Loucy (cell line): ENCODE results near the gene CD79A.

Experiments
- EZH2phosphoT487 ChIP-seq: fragments of 200-600 bp; IDR thresholded peaks from 2 replicates; pipeline ENCODE4 v1.6.1; 2018; ENCODE audit warnings: antibody characterized with exemption, mild to moderate bottlenecking, moderate library complexity, borderline replicate concordance
- TF ChIP-seq, protein P1 (sequence below): fragments of 200-600 bp; sonication (generic); conservative IDR thresholded peaks from 2 replicates; pipeline ENCODE4 v1.5.1; 2014; ENCODE audit warnings: mild to moderate bottlenecking, antibody characterized with exemption, low read length

DNA sequence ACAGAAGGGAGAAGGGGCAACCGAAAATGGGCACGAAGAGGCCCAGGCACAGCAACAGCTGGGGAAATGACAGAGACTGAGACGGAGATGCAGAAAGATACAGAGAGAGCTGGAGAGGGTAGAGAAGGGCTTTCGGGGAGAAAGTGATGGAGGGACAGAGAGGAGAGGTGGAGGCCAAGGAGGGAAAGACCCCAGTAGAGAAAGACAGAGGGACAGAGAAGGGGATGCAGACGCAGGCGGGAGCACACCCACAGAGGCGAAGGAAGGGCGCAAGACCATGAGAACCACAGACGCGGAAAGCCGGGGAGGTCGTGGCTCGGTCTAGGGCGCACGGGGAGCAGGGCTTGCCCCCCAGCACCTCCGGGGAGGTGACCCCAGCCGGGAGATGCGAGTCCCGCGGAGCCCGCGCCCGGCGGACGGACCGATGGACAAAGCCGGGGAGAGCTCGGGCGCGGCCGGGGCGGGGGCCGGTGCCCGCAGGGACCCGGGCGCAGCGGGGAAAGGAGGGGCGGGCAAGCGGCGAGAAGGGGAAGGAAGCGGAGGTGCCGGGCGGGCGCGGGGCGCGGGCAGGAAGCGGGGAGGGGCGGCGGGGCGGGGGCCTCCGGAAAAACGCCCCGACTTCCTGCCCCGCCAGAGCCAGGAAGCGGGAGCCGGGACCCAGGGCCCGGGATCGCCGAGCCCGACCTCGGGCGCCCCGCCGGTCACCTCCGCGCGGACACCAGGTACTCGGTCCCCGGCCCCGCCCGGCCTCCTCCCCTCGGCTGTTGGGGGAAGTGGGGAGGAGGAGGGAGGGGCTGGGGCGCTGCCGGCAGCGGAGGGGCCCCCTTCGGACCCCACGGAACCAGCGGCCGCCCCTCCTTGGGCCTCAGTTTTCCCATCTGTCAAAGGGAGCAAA, 5.7 kb downstream of the CD79A start, which contains the start of gene ARHGEF1:
- TF ChIP-seq, protein P1, sequence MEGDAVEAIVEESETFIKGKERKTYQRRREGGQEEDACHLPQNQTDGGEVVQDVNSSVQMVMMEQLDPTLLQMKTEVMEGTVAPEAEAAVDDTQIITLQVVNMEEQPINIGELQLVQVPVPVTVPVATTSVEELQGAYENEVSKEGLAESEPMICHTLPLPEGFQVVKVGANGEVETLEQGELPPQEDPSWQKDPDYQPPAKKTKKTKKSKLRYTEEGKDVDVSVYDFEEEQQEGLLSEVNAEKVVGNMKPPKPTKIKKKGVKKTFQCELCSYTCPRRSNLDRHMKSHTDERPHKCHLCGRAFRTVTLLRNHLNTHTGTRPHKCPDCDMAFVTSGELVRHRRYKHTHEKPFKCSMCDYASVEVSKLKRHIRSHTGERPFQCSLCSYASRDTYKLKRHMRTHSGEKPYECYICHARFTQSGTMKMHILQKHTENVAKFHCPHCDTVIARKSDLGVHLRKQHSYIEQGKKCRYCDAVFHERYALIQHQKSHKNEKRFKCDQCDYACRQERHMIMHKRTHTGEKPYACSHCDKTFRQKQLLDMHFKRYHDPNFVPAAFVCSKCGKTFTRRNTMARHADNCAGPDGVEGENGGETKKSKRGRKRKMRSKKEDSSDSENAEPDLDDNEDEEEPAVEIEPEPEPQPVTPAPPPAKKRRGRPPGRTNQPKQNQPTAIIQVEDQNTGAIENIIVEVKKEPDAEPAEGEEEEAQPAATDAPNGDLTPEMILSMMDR, result no peak
- no peak for TF ChIP-seq EZH2phosphoT487
